Fibroblast of upper back skin (primary cell): ENCODE results near the gene SSMEM1.

Source experiments
- DNase-seq: peaks from one replicate; pipeline ENCODE4 v3.0.0-alpha.2; 2013

SSMEM1 gene

DNA sequence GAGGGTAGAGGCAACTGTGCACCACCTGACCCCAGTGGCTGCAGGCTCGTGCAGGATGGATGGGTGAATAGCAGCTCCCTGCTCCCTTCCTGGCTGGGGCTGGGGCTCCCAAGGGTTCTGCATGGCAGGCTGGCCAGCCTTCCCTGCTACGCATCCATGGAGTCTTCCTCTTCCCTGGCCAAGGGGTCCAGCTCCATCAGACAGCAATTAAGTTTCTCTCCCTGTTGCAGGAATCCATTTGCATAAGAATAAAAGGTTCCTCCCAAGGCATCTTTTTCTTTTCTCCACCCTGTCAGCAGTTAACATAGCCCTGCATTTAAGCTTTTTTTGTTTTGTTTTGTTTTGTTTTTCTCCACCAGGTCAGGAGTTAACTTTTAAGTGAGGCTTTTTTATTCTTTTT, 49.0 kb downstream of the SSMEM1 start:
- no peak for DNase-seq

DNA sequence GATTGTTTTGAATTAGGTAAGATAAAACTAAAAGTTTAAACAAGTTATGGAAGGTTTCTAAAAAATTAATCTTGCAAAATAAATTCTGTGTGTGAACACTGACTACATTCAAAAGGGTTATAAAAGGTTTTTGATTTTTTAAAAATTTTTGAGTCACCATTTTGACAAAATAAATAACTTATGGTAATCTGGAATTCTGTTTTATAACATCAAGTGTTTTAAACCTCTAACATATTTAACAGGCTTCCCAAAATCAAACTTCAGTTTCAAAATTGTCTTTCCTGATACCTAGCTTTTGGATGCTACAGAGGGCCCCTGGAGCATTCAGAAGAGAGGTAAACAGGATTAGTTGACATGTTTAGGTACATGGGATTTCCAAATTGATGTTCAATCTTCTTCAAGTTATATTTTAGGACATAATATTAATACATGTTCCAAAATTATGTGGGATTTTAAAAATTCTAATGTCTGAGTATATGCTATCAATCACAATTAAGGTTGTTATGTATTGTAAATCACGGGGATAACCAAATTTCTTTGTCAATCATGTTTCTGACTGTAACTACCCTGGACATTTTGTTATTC, 50.9 kb downstream of the SSMEM1 start:
- no peak for DNase-seq

DNA sequence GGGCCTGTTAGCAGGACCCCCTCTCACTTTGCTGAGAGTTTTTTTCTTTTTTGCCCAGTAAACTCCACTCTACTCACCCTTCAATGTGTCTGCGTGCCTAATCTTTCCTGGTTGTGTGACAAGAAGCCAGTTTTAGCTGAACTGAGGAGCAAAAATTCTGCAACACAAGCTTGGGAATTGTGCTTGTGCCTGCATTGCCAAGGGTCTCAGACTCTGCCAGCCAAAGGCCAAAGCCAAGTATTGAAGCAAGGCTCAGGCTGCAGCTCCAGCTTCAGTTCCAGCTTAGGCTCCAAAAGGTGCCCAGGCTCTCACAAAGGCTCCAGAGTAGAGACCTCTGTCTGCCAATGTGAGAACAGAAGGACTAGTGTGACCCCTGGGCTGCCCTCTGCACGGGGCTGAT, 54.8 kb downstream of the SSMEM1 start:
- DNase-seq: no peak

DNA sequence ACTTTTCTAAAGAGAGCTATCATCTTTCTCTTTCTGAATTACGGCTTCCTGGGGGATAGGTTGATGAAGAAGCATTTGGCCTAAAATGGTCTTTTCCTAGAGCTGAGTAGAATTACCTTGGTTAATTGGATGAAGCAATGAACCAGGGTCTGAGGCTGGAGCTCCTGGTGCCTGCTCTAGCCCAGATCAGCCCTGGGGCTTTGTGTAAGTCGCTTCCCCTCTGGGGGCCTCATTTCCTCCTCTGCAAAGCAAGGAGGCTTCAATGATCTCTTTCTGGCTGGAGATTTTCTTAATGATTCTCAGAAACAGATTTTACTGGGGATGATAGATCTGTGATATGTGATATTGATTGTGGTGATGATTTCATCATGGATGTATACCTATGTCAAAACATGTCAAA, 55.5 kb downstream of the SSMEM1 start:
- no peak for DNase-seq
